ENCODE results near the gene PLEKHJ1. TPM values are rescaled to one million over a fixed set of nuclear protein-coding genes. Genes with fewer than 3 reads are reported as not detected.
"Not testable (repeated sequence)": the region's sequence is repeated elsewhere in the genome, so short reads cannot be mapped to it uniquely, and the experiment has no call there.

The PLEKHJ1 gene
- polyA plus RNA-seq, 2 of the 4 experiments (the other 2 are of a cell fraction), result 19.9 to 33.9 TPM

DNA sequence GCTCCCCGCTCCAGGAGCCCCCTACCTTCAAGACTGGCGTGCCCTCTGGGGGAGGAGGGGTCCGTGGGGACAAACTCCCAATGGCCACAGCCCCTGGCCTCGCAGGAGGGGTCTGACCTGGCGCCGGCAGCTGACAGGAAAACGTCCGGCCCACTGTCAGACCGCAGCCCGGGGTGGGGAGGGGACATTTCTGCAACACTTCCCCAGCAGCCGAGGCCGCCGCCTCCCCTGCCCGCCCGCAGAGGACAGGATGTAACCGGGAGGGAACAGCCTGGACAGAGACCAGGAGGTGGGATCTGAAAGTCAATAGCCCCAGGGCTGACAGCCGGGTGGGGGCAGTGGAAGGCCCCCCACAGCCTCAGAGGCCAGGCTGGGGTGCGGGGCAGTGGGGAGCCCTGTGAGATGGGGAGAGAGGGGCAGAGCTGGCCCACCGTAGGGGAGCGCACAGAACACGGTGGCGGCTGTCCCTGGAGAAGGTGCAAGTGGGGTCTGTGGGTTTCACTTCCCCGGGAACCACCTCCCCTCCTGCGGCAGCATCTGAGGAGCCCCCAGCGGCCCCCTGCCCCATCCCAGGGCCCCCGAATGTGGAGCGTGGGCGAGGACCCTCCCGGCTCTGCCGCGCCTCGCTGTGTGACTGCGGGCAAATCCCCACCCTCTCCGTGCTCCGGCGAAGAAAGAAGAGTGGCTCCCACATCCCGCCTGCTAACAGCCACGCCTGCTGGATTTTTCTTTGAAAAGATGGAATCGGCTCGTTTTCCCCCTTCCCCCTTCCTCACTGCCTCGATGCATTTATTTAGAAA lies 46.1 kb upstream of the PLEKHJ1 start, which contains the start of gene PEAK3:
Gene PEAK3, minus strand, starts transcription at position 114 of the 800 bp plus-strand sequence. CDS start 1,244 bp downstream, outside the sequence.
- DNase-seq (ENCODE audit: low read depth in 1 of 2, low spot score in 1 of 2) (no peak), ATAC-seq (0 out of 6 replicates have a peak, but pooled peaks of 1 of the 2 experiments have one; percentile 17), FAIRE-seq (no peak)
- no peak within 1 kb of the TSS for H3K4me2 ChIP-seq
- H3K27ac ChIP-seq, result no peak within 1 kb of the TSS
- H3K9me3 ChIP-seq, result no peaks in the 10 kb centered on the region
- CTCF ChIA-PET, result interaction anchor here (1.2 to 1.9 kb wide), 4 partner anchors 9 to 355 kb away, joined by 3 to 7 read pairs (median 4); no protein-coding TSS in a partner anchor
- TF ChIP-seq HOXA7 (CRISPR knock-in tag; IDR thresholded peaks at IDR 0.05) (no peak), ELK1 (IDR thresholded peaks at IDR 0.05; ENCODE audit: low read depth, low read length) (no peak), MAZ (IDR thresholded peaks at IDR 0.05; ENCODE audit: borderline replicate concordance, low read depth, low read length) (no peak), HES2 (IDR thresholded peaks at IDR 0.05) (no peak), TP53 (CRISPR knock-in tag; IDR thresholded peaks at IDR 0.05) (no peak), REST (IDR thresholded peaks at IDR 0.05) (no peak), FOSB (CRISPR knock-in tag; IDR thresholded peaks at IDR 0.05) (no peak)
- H3K4me1 ChIP-seq, result no peaks in the 10 kb centered on the region
- POLR2A ChIA-PET, result no interaction called here
- H3K4me3 ChIP-seq, result no peak within 1 kb of the TSS
- 75% methylated on average over 14 of the region's 41 CpGs for WGBS (ENCODE audit: missing lambda C conversion rate)

DNA sequence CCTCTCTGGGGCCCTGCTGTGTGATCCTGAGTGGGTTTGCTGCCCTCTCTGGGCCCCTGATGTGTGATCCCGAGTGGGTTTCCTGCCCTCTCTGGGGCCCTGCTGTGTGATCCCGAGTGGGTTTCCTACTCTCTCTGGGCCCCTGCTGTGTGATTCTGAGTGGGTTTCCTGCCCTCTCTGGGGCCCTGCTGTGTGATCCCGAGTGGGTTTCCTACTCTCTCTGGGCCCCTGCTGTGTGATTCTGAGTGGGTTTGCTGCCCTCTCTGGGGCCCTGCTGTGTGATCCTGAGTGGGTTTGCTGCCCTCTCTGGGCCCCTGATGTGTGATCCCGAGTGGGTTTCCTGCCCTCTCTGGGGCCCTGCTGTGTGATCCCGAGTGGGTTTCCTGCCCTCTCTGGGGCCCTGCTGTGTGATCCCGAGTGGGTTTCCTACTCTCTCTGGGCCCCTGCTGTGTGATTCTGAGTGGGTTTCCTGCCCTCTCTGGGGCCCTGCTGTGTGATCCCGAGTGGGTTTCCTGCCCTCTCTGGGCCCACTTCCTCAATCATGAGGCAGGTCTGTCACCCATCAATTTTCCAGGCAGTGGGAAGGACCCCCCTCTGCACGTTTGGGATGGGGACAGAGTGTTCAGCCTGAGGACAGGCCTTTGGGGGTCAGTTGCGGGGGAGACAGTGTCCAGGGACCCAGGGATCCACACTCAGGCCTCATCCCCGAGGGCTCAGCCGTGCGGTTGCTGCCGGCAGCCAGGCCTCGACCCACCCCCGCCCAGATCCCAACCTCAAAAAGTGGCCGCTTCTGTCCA lies 45.3 kb upstream of the PLEKHJ1 start:
- H3K27ac ChIP-seq; H3K9me3 ChIP-seq; H3K4me3 ChIP-seq; POLR2A ChIA-PET; H3K4me1 ChIP-seq; FAIRE-seq; H3K4me2 ChIP-seq; DNase-seq (ENCODE audit: low read depth in 1 of 2, low spot score in 1 of 2); ATAC-seq: not testable (repeated sequence)
- CTCF ChIA-PET, result interaction anchor here (1.2 to 1.8 kb wide), 2 partner anchors 35 to 355 kb away, joined by 3 to 4 read pairs; no protein-coding TSS in a partner anchor
- TF ChIP-seq ZFP36 (IDR thresholded peaks at IDR 0.05; ENCODE audit: borderline replicate concordance, partially characterized antibody), result peak; percentile 32
- WGBS (ENCODE audit: missing lambda C conversion rate), result 17% methylated on average over 2 of the region's 16 CpGs

DNA sequence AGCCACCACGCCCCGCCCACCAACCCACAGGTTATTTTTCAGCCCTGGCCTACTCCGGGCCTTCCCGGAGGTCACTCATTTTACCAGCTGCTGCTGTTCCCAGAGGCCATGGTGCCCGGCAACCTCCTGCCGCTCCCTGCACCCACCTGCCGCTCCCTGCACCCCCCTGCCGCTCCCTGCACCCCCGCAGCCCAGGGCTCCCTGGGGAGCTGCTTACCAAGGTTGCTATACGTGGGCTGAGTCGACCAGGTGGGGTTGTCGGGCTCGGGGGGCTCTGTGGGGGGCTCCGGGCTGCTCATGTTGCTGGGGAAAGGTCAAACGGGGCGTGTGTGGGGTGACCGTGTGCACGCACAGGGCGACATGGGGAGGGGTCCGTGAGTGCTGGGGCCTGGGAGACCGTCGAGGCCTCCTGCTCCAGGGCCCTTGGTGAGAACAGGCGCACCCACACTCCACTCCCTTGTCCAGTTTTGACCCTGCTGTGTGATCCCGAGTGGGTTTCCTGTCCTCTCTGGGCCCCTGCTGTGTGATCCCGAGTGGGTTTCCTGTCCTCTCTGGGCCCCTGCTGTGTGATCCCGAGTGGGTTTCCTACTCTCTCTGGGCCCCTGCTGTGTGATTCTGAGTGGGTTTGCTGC lies 44.6 kb upstream of the PLEKHJ1 start:
- POLR2A ChIA-PET, result no interaction called here
- no peak overlapping the region for H3K4me2 ChIP-seq
- ATAC-seq, result peak; percentile 11 to 15; a peak in 1 of 6 replicates
- no peak overlapping the region for H3K4me3 ChIP-seq
- FAIRE-seq, result no peak
- CTCF ChIA-PET, result no interaction called here
- no peaks in the 10 kb centered on the region for H3K4me1 ChIP-seq
- no peaks in the 10 kb centered on the region for H3K9me3 ChIP-seq
- TF ChIP-seq EHMT2 (IDR thresholded peaks at IDR 0.05; ENCODE audit: low read depth) (no peak), ZC3H11A (IDR thresholded peaks at IDR 0.05) (no peak), FOSB (CRISPR knock-in tag; IDR thresholded peaks at IDR 0.05) (no peak), CBX2 (IDR thresholded peaks at IDR 0.05; ENCODE audit: borderline replicate concordance, low read depth) (no peak), GATA3 (IDR thresholded peaks at IDR 0.05; ENCODE audit: borderline replicate concordance) (no peak), USF2 (IDR thresholded peaks at IDR 0.05) (no peak), MAZ (IDR thresholded peaks at IDR 0.05; ENCODE audit: borderline replicate concordance, low read depth, low read length) (no peak), CHD2 (IDR thresholded peaks at IDR 0.05; ENCODE audit: low read length, partially characterized antibody) (no peak), RARB (CRISPR knock-in tag; IDR thresholded peaks at IDR 0.05) (no peak), POLR2A (IDR thresholded peaks at IDR 0.05; ENCODE audit: low read length) (no peak), TP53 (CRISPR knock-in tag; IDR thresholded peaks at IDR 0.05) (no peak), RAD21 (conservative IDR thresholded peaks at IDR 0.05 in 1 of 2, IDR thresholded peaks at IDR 0.05 in 1 of 2) (no peak), SREBF2 (IDR thresholded peaks at IDR 0.05) (no peak), JUN (IDR thresholded peaks at IDR 0.05) (no peak), MYC (IDR thresholded peaks at IDR 0.05; ENCODE audit: borderline replicate concordance, low read length) (no peak), RCOR1 (IDR thresholded peaks at IDR 0.05; ENCODE audit: low read depth, low read length) (no peak), TFCP2L1 (CRISPR knock-in tag; IDR thresholded peaks at IDR 0.05) (no peak)
- no peak overlapping the region for H3K27ac ChIP-seq
- no peak for DNase-seq (ENCODE audit: low read depth in 1 of 2, low spot score in 1 of 2)
- WGBS (ENCODE audit: missing lambda C conversion rate), result 82% methylated on average over 10 of the region's 26 CpGs

All from A549 (cell line).